GM13977 (cell line): ENCODE results near the gene MAST4.

ENCODE experiments used
- DNase-seq: peaks from one replicate; pipeline ENCODE4 v3.0.0; 2012; ENCODE audit warnings: low spot score
- in situ Hi-C: fragments of 300-500 bp; cut with MboI; formaldehyde crosslinking; loops from one replicate; pipeline ENCODE4 v1.12.0; 2022; ENCODE audit warnings: low sequenced_read_pairs, low pct_unique_long_range_greater_than_20kb, mixed read lengths, inconsistent platforms; ENCODE audit not compliant: unreplicated experiment
- TF ChIP-seq, protein P1 (sequence below): IDR thresholded peaks from 2 replicates; pipeline ENCODE4 v1.5.1; 2012; ENCODE audit warnings: mild to moderate bottlenecking, control low read depth; ENCODE audit not compliant: insufficient read depth; ENCODE audit errors: extremely low read depth, missing control alignments

The MAST4 gene

GRCh38 chr5:66671305-66671704, 75.1 kb downstream of the MAST4 start:
- in situ Hi-C loops: no loop called here
- TF ChIP-seq, protein P1, sequence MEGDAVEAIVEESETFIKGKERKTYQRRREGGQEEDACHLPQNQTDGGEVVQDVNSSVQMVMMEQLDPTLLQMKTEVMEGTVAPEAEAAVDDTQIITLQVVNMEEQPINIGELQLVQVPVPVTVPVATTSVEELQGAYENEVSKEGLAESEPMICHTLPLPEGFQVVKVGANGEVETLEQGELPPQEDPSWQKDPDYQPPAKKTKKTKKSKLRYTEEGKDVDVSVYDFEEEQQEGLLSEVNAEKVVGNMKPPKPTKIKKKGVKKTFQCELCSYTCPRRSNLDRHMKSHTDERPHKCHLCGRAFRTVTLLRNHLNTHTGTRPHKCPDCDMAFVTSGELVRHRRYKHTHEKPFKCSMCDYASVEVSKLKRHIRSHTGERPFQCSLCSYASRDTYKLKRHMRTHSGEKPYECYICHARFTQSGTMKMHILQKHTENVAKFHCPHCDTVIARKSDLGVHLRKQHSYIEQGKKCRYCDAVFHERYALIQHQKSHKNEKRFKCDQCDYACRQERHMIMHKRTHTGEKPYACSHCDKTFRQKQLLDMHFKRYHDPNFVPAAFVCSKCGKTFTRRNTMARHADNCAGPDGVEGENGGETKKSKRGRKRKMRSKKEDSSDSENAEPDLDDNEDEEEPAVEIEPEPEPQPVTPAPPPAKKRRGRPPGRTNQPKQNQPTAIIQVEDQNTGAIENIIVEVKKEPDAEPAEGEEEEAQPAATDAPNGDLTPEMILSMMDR: no peak
- DNase-seq: no peak

- no peak for DNase-seq
- in situ Hi-C loops: no loop called here
- TF ChIP-seq, protein P1: no peak
These were observed 78.6 kb downstream of the MAST4 start for GRCh38 chr5:66674802-66675201.

- in situ Hi-C loops: no loop called here
- no peak for DNase-seq
- TF ChIP-seq, protein P1: no peak
These were observed 79.2 kb downstream of the MAST4 start for GRCh38 chr5:66675406-66675805.

DNA sequence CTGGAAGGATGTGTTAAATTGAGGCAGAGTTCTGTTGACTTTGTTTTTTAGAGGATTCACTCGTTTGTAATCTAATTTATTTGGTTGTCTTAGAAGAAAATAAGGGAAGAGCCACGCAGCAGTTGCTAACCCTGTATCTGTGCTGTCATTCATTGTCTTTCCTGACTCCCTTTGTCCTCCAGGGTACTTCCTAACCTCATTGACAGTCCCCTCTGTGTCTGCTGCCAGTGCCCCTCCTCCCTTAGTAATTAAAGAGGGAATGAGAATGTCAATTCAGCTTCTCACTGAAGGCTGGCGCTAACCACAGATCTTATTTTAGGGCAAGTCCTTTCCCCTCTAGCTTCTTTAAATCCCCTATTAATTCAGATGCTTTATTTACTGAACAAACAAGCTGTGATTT, 84.0 kb downstream of the MAST4 start:
- DNase-seq: no peak
- in situ Hi-C loops: no loop called here
- TF ChIP-seq, protein P1: no peak

DNA sequence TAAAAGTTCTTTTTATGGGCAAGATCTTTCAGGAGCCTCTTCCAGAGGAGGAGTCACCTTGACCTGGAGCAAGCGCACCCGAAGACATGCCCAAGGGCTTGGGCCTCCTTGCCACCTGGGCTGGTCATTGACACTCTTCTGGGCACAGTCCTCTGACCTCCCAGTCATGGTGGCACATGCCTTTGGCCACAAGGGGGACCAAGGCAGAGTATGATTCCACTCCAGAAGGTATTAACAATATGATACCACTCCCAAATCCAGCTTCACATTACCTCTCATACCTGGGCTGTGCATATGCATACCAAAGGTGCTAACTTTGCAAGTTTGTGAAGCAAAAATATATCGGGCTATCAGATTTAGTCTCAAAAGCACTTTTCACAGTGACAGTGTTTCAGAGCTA, 84.6 kb downstream of the MAST4 start:
- in situ Hi-C loops: no loop called here
- TF ChIP-seq, protein P1: no peak
- DNase-seq: no peak

DNA sequence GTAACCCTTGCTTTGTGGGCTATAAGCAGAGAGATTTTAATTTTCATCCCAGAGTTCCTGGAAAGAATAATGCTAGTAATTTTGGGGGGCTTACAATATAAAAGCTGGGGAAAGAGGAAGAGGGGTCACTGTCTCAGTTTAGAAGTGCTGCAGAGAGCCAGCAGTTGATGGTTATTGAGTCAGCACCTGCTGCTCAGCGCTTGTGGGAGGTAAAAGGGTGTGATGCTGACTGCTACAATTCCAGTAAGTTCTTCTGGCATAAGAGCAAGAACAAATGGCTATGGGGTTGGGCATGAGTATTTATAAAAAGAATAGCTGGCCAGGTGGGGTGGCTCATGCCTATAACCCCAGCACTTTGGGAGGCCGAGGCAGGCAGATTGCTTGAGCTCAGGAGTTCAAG, 88.5 kb downstream of the MAST4 start:
- TF ChIP-seq, protein P1: no peak
- no peak for DNase-seq
- in situ Hi-C loops: no loop called here
